Testis (tissue), 2 donors: ENCODE results near the gene AIRE.

Experiments used
- POLR2A ChIP-seq: fragments of 450-650 bp; IDR thresholded peaks from one replicate; pipeline ENCODE4 v1.6.1; 2017; ENCODE audit warnings: antibody characterized with exemption, mild to moderate bottlenecking, moderate library complexity
- TF ChIP-seq, protein P1 (sequence below), 3 experiments: fragments of 450-650 bp in 2 of 3; fragments of 200-600 bp in 1 of 3; sonication (generic) in 1 of 3; IDR thresholded peaks; one replicate each; pipeline ENCODE4 v1.5.1; 2016 to 2019; ENCODE audit warnings: antibody characterized with exemption in 3 of 3, mild to moderate bottlenecking in 2 of 3, moderate library complexity in 1 of 3

DNA sequence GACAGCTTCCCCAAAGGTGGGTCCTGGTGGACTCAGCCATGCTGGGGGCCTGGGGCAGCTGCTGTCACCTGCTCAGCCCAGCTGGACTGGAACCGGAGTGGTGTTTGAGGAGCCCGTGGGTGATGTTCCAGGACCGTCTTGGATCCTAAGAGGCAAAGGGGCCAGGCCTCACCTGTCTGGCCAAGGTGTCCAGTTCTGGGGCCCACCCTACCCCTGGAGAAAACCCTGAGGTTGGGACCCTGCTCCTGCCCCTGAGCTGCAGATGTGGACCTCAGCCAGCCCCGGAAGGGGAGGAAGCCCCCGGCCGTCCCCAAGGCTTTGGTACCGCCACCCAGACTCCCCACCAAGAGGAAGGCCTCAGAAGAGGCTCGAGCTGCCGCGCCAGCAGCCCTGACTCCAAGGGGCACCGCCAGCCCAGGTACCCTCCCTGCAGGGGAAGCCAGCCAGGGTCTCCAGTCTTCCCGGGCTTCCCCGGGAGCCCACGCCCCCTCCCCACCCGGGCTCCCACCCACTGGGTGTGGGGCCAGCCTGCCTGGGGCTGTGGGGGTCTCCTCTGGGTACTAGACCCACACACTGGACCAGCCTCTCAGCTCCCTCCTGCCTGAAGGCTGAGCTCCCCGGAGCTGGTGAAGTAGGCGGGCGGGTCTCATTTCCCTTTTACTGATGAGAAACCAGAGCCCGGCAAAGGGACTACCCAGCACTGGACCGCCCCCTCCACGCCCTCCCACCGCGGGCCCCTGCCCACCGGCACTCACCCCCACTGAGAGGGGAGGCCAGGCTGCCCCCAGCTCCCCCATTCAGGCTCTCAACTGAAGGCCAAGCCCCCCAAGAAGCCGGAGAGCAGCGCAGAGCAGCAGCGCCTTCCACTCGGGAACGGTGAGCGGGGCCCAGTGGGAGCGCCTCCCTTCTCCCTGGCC, 1.3 kb downstream of the AIRE start:
- no peak for TF ChIP-seq POLR2A
- TF ChIP-seq, protein P1, sequence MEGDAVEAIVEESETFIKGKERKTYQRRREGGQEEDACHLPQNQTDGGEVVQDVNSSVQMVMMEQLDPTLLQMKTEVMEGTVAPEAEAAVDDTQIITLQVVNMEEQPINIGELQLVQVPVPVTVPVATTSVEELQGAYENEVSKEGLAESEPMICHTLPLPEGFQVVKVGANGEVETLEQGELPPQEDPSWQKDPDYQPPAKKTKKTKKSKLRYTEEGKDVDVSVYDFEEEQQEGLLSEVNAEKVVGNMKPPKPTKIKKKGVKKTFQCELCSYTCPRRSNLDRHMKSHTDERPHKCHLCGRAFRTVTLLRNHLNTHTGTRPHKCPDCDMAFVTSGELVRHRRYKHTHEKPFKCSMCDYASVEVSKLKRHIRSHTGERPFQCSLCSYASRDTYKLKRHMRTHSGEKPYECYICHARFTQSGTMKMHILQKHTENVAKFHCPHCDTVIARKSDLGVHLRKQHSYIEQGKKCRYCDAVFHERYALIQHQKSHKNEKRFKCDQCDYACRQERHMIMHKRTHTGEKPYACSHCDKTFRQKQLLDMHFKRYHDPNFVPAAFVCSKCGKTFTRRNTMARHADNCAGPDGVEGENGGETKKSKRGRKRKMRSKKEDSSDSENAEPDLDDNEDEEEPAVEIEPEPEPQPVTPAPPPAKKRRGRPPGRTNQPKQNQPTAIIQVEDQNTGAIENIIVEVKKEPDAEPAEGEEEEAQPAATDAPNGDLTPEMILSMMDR (IDR thresholded peaks at IDR 0.05): no peak
